ENCODE results near the gene LOX. TPM values are rescaled to one million over a fixed set of nuclear protein-coding genes. Genes with fewer than 3 reads are reported as not detected.

LOX gene
- polyA plus RNA-seq, 1 donor from 2014 or later, result 0.52 TPM

- Histone ChIP-seq H3K4me2 (ENCODE audit: low read length) (no peak overlapping the region), H3K4me3 (ENCODE audit: low read length) (no peak overlapping the region), H3F3A (ENCODE audit: insufficient read depth, low read length, poor library complexity, severe bottlenecking) (no peaks in the 10 kb centered on the region), H3K27me3 (ENCODE audit: insufficient read depth, low read depth, low read length) (no peaks in the 10 kb centered on the region), H4K20me1 (ENCODE audit: insufficient read depth) (no peaks in the 10 kb centered on the region), H3K9me2 (ENCODE audit: insufficient read depth, low read length) (no peaks in the 10 kb centered on the region), H3K27ac (ENCODE audit: low read length) (no peak overlapping the region), H3K36me3 (ENCODE audit: insufficient read depth, low read length) (no peaks in the 10 kb centered on the region), H3K9ac (ENCODE audit: low read length) (no peak overlapping the region), H3K79me2 (replicated peaks; ENCODE audit: insufficient read depth, low read length) (no peaks in the 10 kb centered on the region), H2AFZ (ENCODE audit: low read depth, low read length) (no peak overlapping the region), H3K9me3 (ENCODE audit: low read length) (no peaks in the 10 kb centered on the region)
- TF ChIP-seq REST (IDR thresholded peaks at IDR 0.05; ENCODE audit: borderline replicate concordance) (no peak), TAF1 (IDR thresholded peaks at IDR 0.05; ENCODE audit: low read depth) (no peak), RAD21 (conservative IDR thresholded peaks at IDR 0.05) (no peak), EP300 (conservative IDR thresholded peaks at IDR 0.05; ENCODE audit: poor library complexity, severe bottlenecking) (no peak), EZH2 (IDR thresholded peaks at IDR 0.05; ENCODE audit: borderline replicate concordance, insufficient read depth, low read length, poor library complexity, severe bottlenecking) (no peak), CTCF (IDR thresholded peaks at IDR 0.05; ENCODE audit: poor library complexity, severe bottlenecking) (no peak), POLR2AphosphoS5 (IDR thresholded peaks at IDR 0.05) (no peak), MXI1 (conservative IDR thresholded peaks at IDR 0.05; ENCODE audit: poor library complexity, severe bottlenecking) (no peak), SMC3 (conservative IDR thresholded peaks at IDR 0.05; ENCODE audit: poor library complexity) (no peak)
These were observed 11.3 kb upstream of the LOX start for GRCh38 chr5:122089096-122090013.

GRCh38 chr5:122085041-122085440, 7.0 kb upstream of the LOX start:
- H3K36me3 ChIP-seq (ENCODE audit: insufficient read depth, low read length), result no peaks in the 10 kb centered on the region
- no peaks in the 10 kb centered on the region for H3K9me2 ChIP-seq (ENCODE audit: insufficient read depth, low read length)
- no peak overlapping the region for H3K4me2 ChIP-seq (ENCODE audit: low read length)
- no peak overlapping the region for H3K9ac ChIP-seq (ENCODE audit: low read length)
- no peak overlapping the region for H2AFZ ChIP-seq (ENCODE audit: low read depth, low read length)
- H3K9me3 ChIP-seq (ENCODE audit: low read length), result no peaks in the 10 kb centered on the region
- TF ChIP-seq CTCF (IDR thresholded peaks at IDR 0.05; ENCODE audit: poor library complexity, severe bottlenecking) (no peak), POLR2AphosphoS5 (IDR thresholded peaks at IDR 0.05) (no peak), RAD21 (conservative IDR thresholded peaks at IDR 0.05) (no peak), REST (IDR thresholded peaks at IDR 0.05; ENCODE audit: borderline replicate concordance) (no peak), EZH2 (IDR thresholded peaks at IDR 0.05; ENCODE audit: borderline replicate concordance, insufficient read depth, low read length, poor library complexity, severe bottlenecking) (no peak), MXI1 (conservative IDR thresholded peaks at IDR 0.05; ENCODE audit: poor library complexity, severe bottlenecking) (no peak), SMC3 (conservative IDR thresholded peaks at IDR 0.05; ENCODE audit: poor library complexity) (no peak), EP300 (conservative IDR thresholded peaks at IDR 0.05; ENCODE audit: poor library complexity, severe bottlenecking) (no peak), TAF1 (IDR thresholded peaks at IDR 0.05; ENCODE audit: low read depth) (no peak)
- no peaks in the 10 kb centered on the region for H3F3A ChIP-seq (ENCODE audit: insufficient read depth, low read length, poor library complexity, severe bottlenecking)
- no peak overlapping the region for H3K4me3 ChIP-seq (ENCODE audit: low read length)
- no peaks in the 10 kb centered on the region for H3K79me2 ChIP-seq (replicated peaks; ENCODE audit: insufficient read depth, low read length)
- H3K27ac ChIP-seq (ENCODE audit: low read length), result no peak overlapping the region
- H3K27me3 ChIP-seq (ENCODE audit: insufficient read depth, low read depth, low read length), result no peaks in the 10 kb centered on the region
- H4K20me1 ChIP-seq (ENCODE audit: insufficient read depth), result no peaks in the 10 kb centered on the region

Data from neural cell (in vitro differentiated cells).